Measurements from ENCODE around the gene PRSS53. TPM values are rescaled to one million over a fixed set of nuclear protein-coding genes. Genes with fewer than 3 reads are reported as not detected.
A peak's percentile ranks its signal among the peaks of the same experiment; 100 is the strongest.
"Not testable (repeated sequence)": the region's sequence is repeated elsewhere in the genome, so short reads cannot be mapped to it uniquely, and the experiment has no call there.

Gene PRSS53
- 3.8 and 5.8 TPM in 2 replicates for total RNA-seq (2014; rRNA removed)
- percentile 56 among the genes with signal in this experiment for Bru-seq, nascent RNA
- BruChase-seq, experiment 1, labeled RNA remaining after a 6-hour chase, result percentile 68 among the genes with signal in this experiment
- BruChase-seq, experiment 2, labeled RNA remaining after a 2-hour chase, result percentile 58 among the genes with signal in this experiment
- long read RNA-seq, full-length matches to known transcripts, result 3 of 7 reads
- long read RNA-seq, partial matches to known transcripts, result 3 of 7 reads
- long read RNA-seq, other reads (novel, unspliced or antisense), result 1 of 7 reads

- no peak within 1 kb of the TSS for H3K9ac ChIP-seq (ENCODE audit: low read length)
- H3K4me3 ChIP-seq (ENCODE audit: low read length), result no peak within 1 kb of the TSS
- peaks cover 14% of the 10 kb centered on the region for H3K79me2 ChIP-seq (ENCODE audit: low read length)
- peaks cover 5% of the 10 kb centered on the region; the same call in 1 of the 2 replicates for H4K20me1 ChIP-seq (ENCODE audit: low read length)
- no peaks in the 10 kb centered on the region for H3K9me3 ChIP-seq (ENCODE audit: low read length)
- TF ChIP-seq EZH2 (IDR thresholded peaks at IDR 0.05; ENCODE audit: low read length, unreplicated experiment) (no peak), CTCF (conservative IDR thresholded peaks at IDR 0.05; ENCODE audit: low read depth, low read length) (no peak), EZH2phosphoT487 (IDR thresholded peaks at IDR 0.05; ENCODE audit: borderline replicate concordance, low read length) (no peak)
- intact Hi-C loops (cut with micrococcal nuclease), result no loop called here
- H3F3A ChIP-seq (ENCODE audit: low read length, unreplicated experiment), result no peaks in the 10 kb centered on the region
- DNase-seq (no peak), ATAC-seq (no peak)
- peaks cover 7% of the 10 kb centered on the region; the same call in 1 of the 2 replicates for H3K4me1 ChIP-seq (ENCODE audit: insufficient read depth, low read length)
- no peak within 1 kb of the TSS for H3K4me2 ChIP-seq (ENCODE audit: low read length)
- H3K27ac ChIP-seq (ENCODE audit: low read length), result no peak within 1 kb of the TSS
- ChIA-PET CTCF (no interaction called here), POLR2A (ENCODE audit: unreplicated experiment) (no interaction called here)
- H2AFZ ChIP-seq (ENCODE audit: low read length), result no peak within 1 kb of the TSS
- H3K27me3 ChIP-seq (ENCODE audit: low read length), result no peaks in the 10 kb centered on the region
- H3K36me3 ChIP-seq (ENCODE audit: low read depth, low read length), result peaks cover 3% of the 10 kb centered on the region; the same call in 1 of the 2 replicates
- BruUV-seq (replicated peaks), result no TSS peak
- H3K9me2 ChIP-seq (replicated peaks; ENCODE audit: low read length), result no peaks in the 10 kb centered on the region
These were observed at the start of gene PRSS53 for GRCh38 chr16:31088459-31089183. PRSS53 (minus strand) TSS chr16:31088943; CDS start chr16:31088809, 134 bp downstream.

- H3K9me2 ChIP-seq (replicated peaks; ENCODE audit: low read length); POLR2A ChIA-PET (ENCODE audit: unreplicated experiment); CTCF ChIA-PET; intact Hi-C loops (cut with micrococcal nuclease); H3K4me3 ChIP-seq (ENCODE audit: low read length); H4K20me1 ChIP-seq (ENCODE audit: low read length); H3K27ac ChIP-seq (ENCODE audit: low read length); H3F3A ChIP-seq (ENCODE audit: low read length, unreplicated experiment); H3K9ac ChIP-seq (ENCODE audit: low read length); H3K36me3 ChIP-seq (ENCODE audit: low read depth, low read length); ATAC-seq; H3K4me2 ChIP-seq (ENCODE audit: low read length); BruUV-seq (replicated peaks); DNase-seq; H3K9me3 ChIP-seq (ENCODE audit: low read length); H3K79me2 ChIP-seq (ENCODE audit: low read length); H3K27me3 ChIP-seq (ENCODE audit: low read length); H2AFZ ChIP-seq (ENCODE audit: low read length): not testable (repeated sequence)
- peaks cover 31% of the 10 kb centered on the region for H3K4me1 ChIP-seq (ENCODE audit: insufficient read depth, low read length)
These were observed 48.2 kb upstream of the PRSS53 start for GRCh38 chr16:31136822-31137499.

- intact Hi-C loops (cut with micrococcal nuclease), result no loop called here
- POLR2A ChIA-PET (ENCODE audit: unreplicated experiment), result no interaction called here
These were observed 47.5 kb upstream of the PRSS53 start for GRCh38 chr16:31136287-31136662.

More at GRCh38 chr16:31136287-31136662, 47.5 kb upstream of the PRSS53 start:
- H3K9ac ChIP-seq (ENCODE audit: low read length), result no peak overlapping the region
- H3K27me3 ChIP-seq (ENCODE audit: low read length), result no peaks in the 10 kb centered on the region
- no peak overlapping the region for H3K4me3 ChIP-seq (ENCODE audit: low read length)
- TF ChIP-seq CTCF (conservative IDR thresholded peaks at IDR 0.05; ENCODE audit: low read depth, low read length) (no peak), EZH2 (IDR thresholded peaks at IDR 0.05; ENCODE audit: low read length, unreplicated experiment) (no peak), EZH2phosphoT487 (IDR thresholded peaks at IDR 0.05; ENCODE audit: borderline replicate concordance, low read length) (no peak)
- BruUV-seq (replicated peaks), result no TSS peak
- no peak for DNase-seq
- no peaks in the 10 kb centered on the region; the same call in 1 of the 2 replicates for H3K36me3 ChIP-seq (ENCODE audit: low read depth, low read length)
- CTCF ChIA-PET, result no interaction called here
- no peak overlapping the region for H3K27ac ChIP-seq (ENCODE audit: low read length)
- no peaks in the 10 kb centered on the region for H3K9me3 ChIP-seq (ENCODE audit: low read length)
- no peaks in the 10 kb centered on the region for H3F3A ChIP-seq (ENCODE audit: low read length, unreplicated experiment)
- H3K4me2 ChIP-seq (ENCODE audit: low read length), result no peak overlapping the region
- no peak for ATAC-seq
- H2AFZ ChIP-seq (ENCODE audit: low read length), result no peak overlapping the region
- no peaks in the 10 kb centered on the region for H4K20me1 ChIP-seq (ENCODE audit: low read length)
- H3K79me2 ChIP-seq (ENCODE audit: low read length), result no peaks in the 10 kb centered on the region
- H3K4me1 ChIP-seq (ENCODE audit: insufficient read depth, low read length), result peaks cover 26% of the 10 kb centered on the region
- no peaks in the 10 kb centered on the region for H3K9me2 ChIP-seq (replicated peaks; ENCODE audit: low read length)
